Left renal cortex interstitium (tissue), 4 donors: Measurements from ENCODE around the gene NDOR1. TPM values are rescaled to one million over a fixed set of nuclear protein-coding genes. Genes with fewer than 3 reads are reported as not detected.

Experiments used
- DNase-seq, 4 donors: peaks; one replicate each; pipeline ENCODE4 v3.0.0-alpha.2; 2013; ENCODE audit warnings: low read depth in 4 of 4, low spot score in 2 of 4, missing footprints in 1 of 4
- polyA plus RNA-seq, 4 donors: library from polyadenylated mRNA; unstranded; fragments of 120-200 nt; gene quantifications; one replicate each; pipeline ENCODE4 v1.2.1, GENCODE V29; 2013; ENCODE audit not compliant: insufficient read length in 4 of 4

The NDOR1 gene
- polyA plus RNA-seq, 4 donors = 7.0 to 20.2 (median 14.5) TPM

DNA sequence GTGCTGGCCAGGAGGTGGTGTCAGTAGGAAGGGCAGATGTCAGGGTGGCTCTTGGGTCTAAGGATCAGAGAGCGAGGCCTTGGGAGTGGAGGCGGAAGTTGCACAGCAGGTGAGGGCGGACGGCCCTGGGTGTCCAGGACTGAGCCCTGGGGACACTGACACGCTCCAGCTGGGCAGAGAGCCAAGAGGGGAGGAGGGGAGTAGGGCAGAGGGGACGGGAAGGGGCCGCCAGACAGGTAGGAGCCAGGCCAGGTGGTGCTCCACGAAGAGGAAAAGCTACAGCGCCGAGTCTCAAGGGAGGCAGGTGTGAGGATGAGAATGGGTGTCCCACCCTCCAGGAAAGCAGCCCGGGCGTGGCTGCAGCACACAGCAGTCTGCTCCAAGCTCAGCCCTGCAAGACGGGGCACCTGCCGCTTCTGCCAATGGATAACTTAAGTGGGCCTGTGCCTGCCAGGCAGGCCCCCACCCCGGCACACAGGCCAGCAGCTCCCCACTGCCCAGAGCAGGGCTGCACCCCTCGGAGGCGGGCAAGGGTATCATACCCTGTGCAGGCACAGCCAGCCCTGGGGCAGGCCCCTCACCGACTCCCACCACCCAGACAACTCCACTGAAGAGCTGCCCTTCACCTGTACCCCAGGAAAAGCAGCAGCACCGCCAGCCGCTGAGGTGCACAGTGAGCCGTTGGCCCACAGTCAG lies 9.8 kb upstream of the NDOR1 start:
- DNase-seq = no peak

DNA sequence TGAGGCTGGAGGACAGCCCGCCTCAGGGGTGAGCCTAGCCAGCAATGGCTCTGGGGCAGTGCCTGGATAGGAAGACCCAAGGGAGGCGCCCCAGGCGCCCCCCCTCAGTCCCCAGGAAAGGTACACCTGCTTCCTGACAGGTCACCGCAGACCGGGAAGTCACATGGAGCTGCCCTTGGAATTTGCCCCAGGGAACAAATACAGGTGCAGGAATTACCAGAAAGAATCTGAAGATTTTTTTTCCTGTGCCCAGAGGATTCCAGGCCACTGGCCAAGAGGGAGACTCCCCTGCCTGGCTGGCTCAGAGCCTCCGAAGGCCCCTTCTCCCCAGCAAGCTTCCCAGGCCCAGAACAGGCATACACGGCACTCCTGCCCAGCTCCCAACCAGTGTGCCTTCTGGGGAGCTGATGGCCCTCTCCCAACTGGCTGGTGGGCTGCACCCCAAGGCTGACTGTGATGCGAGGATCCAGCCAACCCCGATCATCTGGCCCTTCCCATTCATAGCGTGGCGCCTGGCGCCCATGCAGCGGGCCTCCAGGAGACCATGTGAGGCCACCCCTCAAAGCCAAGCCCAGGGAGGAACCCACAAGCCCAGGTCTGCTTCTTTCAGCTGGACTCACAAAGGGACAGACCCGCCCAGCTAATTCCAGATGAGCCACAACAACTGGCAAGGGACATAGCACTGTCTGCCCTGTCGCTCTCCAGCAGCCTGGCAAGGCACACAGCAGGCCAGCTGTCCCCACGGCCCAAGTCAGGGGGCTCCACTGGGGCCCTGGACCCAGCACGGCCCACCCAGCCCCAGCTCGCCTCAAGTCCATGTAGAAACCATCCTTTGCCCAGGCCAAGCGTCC lies 7.2 kb upstream of the NDOR1 start:
- no peak for DNase-seq

DNA sequence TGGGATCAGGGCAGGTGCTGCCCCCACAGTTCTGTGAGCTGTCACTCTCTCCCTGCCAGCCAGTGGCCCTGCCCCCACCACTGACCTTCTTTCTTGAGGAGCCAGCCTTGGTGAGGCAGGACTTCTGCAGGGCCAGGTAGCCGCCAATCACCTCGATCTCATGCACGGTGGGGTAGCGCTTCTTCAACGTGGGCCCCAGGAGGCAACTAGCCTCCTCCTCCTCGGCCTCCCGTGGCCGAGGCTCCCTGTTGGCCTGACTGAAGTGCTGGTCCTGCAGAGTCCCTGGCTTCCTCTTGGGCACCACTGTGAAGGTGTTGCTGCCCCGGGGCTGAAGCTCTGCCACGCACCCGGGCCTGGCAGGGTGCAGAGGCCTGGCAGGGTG lies 6.6 kb upstream of the NDOR1 start:
- DNase-seq = no peak

DNA sequence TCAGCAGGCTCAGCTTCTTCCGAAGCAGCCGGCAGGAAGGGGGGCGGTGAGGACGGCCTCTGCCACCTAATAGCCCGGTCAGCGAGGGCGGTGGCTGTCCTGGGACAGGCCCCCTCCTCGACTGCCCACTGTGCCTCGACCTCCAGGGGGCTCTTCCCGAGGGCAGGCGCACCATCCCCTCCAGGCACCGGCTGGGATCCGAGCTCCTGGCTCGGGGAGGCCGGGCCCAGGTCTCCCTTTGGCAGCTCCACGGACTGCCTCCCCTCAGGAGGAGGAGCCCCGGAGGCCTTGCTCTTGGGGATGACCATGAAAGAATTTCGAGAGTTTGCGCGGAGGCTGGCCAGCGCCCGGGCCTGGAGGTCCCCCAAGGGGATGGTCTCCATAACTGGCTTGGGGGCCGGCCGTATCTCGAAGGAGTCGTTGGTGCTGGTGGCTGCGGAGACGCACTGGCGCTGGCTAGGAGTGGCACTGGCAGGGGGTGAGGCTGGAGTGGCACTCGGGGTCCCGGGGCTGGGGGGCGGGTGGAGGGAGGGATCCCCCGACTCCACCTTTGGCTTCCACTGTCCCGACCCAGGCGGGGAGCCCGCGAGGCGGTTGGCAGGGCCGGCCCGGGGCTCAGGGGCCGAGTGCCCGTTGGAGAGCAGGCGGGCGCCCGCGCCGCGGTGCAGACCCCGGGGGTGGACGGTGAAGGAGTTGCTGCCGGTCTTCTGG lies 5.9 kb upstream of the NDOR1 start:
- DNase-seq = no peak

DNA sequence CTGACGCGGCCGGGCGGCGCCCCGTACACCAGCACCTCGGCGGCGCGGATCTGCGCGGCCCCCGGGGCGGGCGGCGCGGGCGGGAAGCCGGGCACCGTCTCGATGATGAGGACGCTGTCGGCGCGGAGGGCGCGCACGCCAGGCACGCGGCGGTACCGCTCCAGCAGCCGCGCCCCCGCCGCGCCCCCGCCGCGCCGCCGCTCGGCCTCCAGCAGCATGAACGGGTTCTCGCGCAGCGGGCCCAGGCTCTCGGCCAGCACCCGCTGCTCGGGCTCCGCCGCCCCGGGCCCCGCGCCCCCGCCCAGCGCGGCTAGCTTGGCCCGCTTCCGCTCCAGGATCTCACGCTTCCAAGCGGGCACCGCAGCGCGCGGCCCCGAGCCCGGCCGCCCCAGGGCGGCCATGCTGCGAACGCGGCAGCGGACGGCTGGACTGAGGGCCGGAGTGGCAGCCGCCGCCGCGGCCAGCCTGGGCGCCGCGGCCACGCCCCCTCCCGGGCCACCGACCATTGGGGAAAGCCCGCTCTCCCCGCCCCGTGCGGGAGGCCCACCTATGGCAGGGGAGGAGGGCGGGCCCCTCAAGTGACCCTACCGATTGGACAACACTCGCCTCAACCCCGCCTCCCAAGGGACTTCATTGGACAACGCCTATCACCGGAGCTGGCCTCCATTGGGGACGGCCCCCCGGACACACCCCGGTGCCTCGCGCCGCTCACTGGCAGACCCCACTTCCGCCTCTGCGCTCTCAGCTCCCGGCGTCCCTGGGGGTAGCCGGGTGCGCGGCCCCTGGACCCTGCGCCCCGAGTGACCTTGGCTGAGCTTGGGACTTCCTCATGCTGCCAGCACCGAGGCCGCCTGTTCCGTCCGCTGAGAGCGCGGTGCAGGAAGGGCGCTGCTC lies 4.9 kb upstream of the NDOR1 start, which contains the start of gene TPRN:
Gene TPRN (minus strand): TSS at position 431 of the 894 bp plus-strand sequence. CDS start 30 bp downstream, at position 401.
- peak; percentile 89 to 98 (median 94) for DNase-seq

DNA sequence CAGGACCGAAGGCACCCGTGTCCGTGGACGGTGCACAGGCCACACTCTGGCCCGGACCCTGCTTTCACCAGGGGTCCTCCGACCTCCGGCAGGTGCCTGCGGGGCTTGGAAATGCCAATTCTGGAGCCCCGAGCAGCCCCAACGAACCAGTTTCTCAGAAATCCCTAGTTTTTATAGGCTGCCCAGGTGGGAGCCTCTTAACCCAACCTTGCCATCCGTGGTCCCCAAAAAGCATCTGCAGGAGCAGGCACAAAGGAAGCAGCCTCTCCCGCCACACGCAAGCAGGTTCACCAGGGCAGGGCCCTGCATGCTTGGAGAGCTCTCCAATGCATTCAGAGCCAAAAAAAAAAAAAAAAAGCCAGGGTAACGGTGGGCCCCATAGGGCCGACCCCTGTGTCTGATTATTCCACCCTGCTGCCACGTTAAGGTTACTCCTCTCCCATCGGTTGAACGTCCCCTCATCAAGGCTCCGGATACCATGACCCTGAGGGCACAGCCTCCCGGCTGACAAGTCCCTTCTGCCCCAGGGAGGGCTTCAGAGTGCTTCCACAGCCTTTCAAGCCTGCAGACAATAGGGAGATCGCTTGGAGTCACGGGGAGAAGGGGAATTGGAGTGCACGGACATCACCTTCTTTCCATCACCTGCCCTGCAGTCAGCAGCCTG lies 4.2 kb upstream of the NDOR1 start:
- no peak for DNase-seq

DNA sequence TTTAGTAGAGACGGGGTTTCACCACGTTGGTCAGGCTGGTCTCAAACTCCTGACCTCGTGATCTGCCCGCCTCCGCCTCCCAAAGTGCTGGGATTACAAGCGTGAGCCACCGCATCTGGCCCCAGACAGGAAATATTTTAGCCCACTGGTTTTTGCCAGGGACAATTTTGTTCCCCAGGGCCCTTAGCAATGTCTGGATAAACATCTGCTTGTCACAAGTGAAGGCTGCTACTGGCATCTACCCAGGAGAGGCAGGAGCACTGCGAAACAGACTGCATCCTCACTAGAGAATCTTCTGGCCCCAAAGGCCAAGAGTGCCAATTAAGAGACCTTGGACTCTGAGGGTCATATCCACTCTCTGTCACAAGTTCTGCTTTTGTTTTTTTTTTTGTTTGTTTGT lies 2.5 kb upstream of the NDOR1 start:
- no peak for DNase-seq

DNA sequence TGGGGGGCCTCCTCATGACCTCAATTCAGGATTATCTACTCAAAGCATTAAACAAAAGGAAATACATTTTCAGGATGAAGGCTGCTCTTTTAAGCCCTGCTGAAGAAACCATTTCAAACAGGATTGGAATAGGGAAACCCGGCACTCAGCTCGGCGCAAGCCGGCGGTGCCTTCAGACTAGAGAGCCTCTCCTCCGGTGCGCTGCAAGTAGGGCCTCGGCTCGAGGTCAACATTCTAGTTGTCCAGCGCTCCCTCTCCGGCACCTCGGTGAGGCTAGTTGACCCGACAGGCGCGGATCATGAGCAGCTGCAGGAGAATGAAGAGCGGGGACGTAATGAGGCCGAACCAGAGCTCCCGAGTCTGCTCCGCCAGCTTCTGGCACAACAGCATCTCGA lies 772 bp upstream of the NDOR1 start:
- DNase-seq = no peak

DNA sequence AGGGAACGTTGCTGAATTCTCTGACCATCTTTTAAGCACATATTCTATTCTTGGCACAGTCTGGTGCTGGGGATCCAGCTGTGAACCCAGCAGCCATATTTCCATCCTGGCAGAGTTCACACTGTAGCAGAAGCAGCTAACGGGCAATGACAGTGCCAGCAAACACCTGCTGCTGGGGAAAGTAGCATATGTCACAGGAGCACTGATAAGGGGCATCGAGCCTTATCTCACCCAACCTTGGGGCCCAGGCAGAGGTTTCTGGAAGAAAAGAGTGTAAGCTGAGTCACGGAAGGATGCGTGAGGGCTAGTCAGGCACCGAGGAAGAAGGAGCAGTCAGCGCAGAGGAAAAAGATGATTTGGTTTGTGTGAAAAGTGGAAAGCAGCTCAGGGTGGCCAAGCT lies 1.1 kb downstream of the NDOR1 start:
- no peak for DNase-seq

DNA sequence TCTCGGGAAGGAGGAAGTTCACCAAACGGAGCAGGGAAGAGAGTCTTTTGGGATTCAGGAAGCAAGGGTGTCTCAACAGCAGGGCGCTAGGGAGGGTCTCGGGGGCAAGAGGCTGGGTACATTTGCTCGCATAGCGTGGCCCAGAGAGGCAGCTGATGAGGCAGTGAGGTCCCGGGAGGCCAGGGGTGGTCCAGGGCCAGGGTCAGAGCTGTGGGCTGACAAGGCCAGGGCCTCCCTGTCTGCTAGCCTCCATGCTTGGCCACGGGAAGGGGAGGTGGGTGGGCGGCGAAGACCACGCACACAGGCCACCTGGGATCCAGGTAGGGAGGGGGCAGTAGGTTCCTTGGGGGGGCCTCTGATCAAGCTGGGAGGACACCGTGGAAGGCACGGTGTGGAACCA lies 6.0 kb downstream of the NDOR1 start:
- no peak for DNase-seq

DNA sequence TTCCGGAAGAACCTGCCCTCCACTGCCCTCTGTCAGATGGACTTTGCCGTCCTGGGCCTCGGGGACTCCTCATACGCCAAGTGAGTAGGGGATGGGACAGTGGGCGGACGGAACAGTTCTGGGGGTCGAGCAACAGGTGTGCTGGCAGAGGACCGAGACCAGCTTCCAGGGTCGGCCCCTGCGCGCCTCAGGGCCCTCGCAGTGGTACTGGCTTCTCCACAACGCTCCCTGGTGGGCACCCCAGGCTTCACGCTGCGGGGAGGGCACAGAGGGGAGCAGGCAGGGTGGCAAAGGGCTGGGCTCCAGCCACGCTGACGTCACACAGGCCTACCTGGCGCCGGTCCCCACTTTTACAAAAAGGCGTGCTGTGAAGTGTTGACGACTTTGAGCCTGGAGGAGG lies 7.0 kb downstream of the NDOR1 start:
- no peak for DNase-seq

DNA sequence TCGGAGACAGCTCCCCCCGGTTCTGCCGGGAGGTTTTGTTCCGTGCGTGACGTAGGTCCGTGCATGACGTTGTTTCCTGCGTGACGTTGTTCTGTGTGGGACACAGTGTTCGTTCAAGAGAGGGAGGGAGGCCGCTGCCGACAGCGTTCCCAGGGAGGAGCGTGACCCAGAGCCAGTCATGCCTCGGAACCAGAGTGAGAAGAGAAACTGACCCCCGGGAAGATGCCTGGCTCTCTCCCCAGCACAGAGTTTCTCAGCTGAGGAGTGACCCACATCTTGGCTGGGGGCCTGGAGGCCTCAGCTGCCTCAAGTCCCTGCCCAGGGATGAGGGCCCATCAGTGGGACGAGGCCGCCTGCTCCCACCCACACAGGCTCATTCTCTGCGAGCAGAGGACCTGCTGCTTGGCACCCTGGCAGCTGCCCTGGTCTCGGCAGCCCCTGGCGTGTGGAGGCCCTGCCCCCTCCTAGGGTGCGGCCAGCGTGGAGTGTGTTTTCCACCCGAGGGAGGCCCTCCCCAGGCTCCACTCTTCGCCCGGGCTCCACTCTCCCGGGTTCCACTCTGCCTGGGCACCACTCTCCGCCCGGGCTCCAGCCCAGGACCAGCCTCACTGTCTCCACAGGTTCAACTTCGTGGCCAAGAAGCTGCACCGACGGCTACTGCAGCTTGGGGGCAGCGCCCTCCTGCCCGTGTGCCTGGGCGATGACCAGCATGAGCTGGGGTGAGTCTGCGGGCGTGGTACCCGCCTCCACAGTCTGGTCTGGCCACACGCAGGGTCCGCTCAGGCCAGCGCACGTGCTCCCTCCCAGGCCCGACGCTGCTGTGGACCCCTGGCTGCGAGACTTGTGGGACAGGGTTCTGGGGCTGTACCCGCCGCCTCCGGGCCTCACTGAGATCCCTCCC lies 7.9 kb downstream of the NDOR1 start:
- no peak for DNase-seq

DNA sequence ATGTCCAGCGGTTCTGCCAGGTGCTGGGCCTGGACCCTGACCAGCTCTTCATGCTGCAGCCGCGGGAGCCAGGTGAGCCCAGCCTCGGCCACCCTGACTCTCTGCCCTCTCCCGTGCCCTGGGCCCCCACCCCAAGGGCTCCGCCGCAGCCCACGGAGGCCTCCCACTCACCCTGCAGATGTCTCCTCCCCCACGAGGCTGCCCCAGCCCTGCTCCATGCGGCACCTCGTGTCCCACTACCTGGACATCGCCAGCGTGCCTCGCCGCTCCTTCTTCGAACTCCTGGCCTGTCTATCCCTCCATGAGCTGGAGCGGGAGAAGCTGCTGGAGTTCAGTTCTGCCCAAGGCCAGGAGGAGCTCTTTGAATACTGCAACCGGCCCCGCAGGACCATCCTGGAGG lies 9.1 kb downstream of the NDOR1 start:
- no peak for DNase-seq

DNA sequence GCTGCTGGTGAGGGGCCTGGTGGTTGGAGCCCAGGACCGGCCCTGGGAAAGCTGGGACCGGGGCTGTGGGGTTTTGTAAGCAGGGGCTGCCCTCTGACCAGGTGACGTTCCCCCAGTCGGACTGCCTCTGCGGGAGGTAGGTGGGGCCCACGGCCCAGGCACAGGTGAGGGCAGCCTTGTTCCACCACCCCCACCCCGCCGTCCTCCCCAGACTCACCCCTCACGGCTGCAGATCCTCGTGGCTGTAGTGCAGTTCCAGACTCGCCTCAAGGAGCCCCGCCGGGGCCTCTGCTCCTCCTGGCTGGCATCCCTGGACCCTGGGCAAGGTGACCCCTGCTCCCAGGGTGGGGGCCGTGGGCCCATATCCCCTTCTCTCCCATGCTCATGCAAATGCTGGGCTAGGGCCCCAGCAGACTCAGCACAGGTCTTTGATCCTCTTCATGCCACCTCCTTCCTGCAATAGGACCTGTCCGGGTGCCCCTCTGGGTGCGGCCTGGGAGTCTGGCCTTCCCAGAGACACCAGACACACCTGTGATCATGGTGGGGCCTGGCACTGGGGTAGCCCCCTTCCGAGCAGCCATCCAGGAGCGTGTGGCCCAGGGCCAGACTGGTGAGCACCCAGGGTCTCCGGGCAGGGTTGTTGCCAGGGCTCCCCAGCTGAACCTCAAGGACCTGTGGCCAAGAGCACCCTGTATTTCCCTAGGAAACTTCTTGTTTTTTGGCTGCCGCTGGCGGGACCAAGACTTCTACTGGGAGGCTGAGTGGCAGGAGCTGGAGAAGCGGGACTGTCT lies 9.9 kb downstream of the NDOR1 start:
- no peak for DNase-seq

DNA sequence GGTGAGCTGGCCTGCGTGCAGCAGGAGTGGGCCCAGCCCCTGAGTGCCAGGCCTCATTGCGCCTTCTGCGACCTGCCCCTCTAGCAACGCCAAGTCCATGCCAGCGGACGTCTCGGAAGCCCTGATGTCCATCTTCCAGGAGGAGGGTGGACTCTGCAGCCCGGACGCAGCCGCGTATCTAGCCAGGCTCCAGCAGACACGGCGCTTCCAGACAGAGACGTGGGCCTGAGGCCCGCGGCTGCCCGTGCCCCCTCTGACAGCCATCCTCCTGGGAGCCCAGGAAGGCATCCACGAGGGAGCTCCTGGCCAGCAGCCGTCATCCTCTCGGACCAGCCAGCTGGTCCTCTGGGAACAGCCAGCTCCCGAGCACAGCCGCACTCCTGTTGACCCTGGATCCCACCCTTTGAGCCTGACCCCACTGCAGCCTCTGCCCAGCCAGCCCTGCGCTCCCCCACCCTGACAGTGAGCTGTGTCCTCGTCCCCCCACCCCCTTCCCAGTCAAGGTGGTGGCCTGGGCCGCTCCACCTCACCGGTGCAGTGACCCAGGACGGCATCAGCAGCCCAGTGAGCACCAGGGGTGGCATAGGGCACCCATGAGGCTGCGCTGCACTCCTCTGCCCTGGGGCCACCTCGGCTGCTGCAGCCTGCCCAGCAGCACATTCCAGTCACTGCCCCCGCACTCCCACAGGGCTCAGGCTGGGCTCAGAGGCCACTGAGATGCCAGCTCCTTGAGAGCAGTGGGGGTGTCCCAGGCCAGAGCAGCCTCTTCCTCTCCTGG lies 10.9 kb downstream of the NDOR1 start:
- DNase-seq = no peak

DNA sequence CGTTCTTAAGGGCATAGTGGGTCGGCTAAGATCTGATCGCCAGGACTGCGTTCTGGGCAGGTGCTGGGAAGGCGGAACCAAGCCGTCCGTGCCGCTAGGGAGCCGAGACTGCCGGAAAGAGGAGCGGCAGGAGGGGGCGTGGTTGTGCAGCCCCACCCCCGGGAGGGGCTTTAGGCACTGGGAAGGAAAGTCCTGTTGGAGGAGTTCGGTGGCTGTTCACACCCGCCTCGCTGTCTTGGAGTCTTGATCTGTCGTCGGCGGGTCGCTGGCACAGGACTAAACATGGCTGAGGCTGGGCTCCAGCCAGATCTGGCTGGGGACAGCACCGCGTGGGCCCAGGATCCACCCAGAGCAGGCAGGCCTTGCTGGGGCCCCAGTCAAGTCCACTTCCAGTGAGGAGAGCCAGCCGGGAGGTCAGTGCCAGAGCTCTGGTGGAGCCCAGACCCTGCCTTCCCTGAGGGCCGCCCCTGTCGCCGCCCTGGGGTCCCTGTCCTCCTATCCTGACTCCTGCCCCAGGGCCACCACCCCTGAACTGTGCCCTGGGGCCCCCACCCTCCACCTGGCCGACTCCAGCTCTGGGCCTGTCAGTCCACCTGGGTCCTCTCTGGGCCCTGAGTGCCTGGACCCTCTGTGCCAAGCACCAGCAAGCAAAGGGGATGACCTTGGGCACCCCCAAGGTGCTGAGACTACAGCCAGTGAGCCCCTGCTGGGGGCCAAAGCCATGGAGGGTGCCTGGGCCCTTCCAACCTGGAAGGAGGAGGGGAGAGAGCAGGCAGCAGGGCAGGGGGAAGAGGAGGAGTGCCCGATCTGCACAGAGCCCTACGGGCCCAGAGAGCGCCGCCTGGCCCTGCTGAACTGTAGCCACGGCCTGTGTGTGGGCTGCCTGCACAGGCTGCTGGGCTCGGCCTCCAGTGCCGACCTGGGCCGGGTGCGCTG lies 12.0 kb downstream of the NDOR1 start:
- DNase-seq = no peak
